GM18861 (cell line): ENCODE measurements around the gene MYL6B.
"Not testable (repeated sequence)": the region's sequence is repeated elsewhere in the genome, so short reads cannot be mapped to it uniquely, and the experiment has no call there.

Source experiments
- ATAC-seq: cut with Tn5 transposase; IDR thresholded peaks from one replicate; pipeline ENCODE4 v1.9.1; 2021; ENCODE audit not compliant: unreplicated experiment

The MYL6B gene

GRCh38 chr12:56151672-56152131, 685 bp upstream of the MYL6B start:
- peak; percentile 45 for ATAC-seq

- no peak for ATAC-seq
Measured at GRCh38 chr12:56152756-56153677, 630 bp downstream of the MYL6B start.

- ATAC-seq: no peak
Measured at GRCh38 chr12:56153678-56154065, 1.3 kb downstream of the MYL6B start.

- no peak for ATAC-seq
Measured at GRCh38 chr12:56154246-56154771, 1.9 kb downstream of the MYL6B start.

GRCh38 chr12:56154818-56155217, 2.4 kb downstream of the MYL6B start:
- ATAC-seq: no peak

GRCh38 chr12:56155256-56155845, 3.0 kb downstream of the MYL6B start:
- no peak for ATAC-seq

GRCh38 chr12:56156464-56157200, 4.2 kb downstream of the MYL6B start:
- ATAC-seq: not testable (repeated sequence)

GRCh38 chr12:56157201-56158028, 5.0 kb downstream of the MYL6B start:
- no peak for ATAC-seq

GRCh38 chr12:56158029-56158925, 5.9 kb downstream of the MYL6B start, which contains the start of gene MYL6:
Gene MYL6 (plus strand): TSS chr12:56158359. CDS start chr12:56158402, 43 bp downstream.
- ATAC-seq: peak; percentile 81

GRCh38 chr12:56158926-56159461, 6.6 kb downstream of the MYL6B start:
- ATAC-seq: no peak

GRCh38 chr12:56159482-56160192, 7.2 kb downstream of the MYL6B start:
- ATAC-seq: no peak

- no peak for ATAC-seq
Measured at GRCh38 chr12:56160193-56160763, 7.9 kb downstream of the MYL6B start.

GRCh38 chr12:56160894-56161689, 8.7 kb downstream of the MYL6B start:
- ATAC-seq: no peak

GRCh38 chr12:56161690-56162351, 9.4 kb downstream of the MYL6B start:
- no peak for ATAC-seq

GRCh38 chr12:56162468-56163290, 10.3 kb downstream of the MYL6B start:
- no peak for ATAC-seq
